Measurements from ENCODE around the gene ZNF880. TPM values are rescaled to one million over a fixed set of nuclear protein-coding genes. Genes with fewer than 3 reads are reported as not detected.

The ZNF880 gene
- total RNA-seq, 1 donor from 2014 or later = 18.7 TPM

GRCh38 chr19:52370341-52370710 lies 603 bp downstream of the ZNF880 start:
- peaks cover 61% of the 10 kb centered on the region for H3K36me3 Mint-ChIP-seq
- H3K9me3 Mint-ChIP-seq = peaks cover 68% of the 10 kb centered on the region
- no peak overlapping the region for H3K27ac Mint-ChIP-seq

GRCh38 chr19:52391135-52391534 lies 21.4 kb downstream of the ZNF880 start:
- Mint-ChIP-seq H3K27me3 (ENCODE audit: low read depth) (no peaks in the 10 kb centered on the region), H3K4me3 (no peak overlapping the region), H3K27ac (no peak overlapping the region), H3K9me3 (peaks cover 52% of the 10 kb centered on the region), H3K4me1 (no peaks in the 10 kb centered on the region), H3K36me3 (peaks cover 27% of the 10 kb centered on the region)
- no peak for TF ChIP-seq CTCF (IDR thresholded peaks at IDR 0.05; ENCODE audit: unreplicated experiment)
- no peak for DNase-seq (ENCODE audit: low spot score in 2 of 2, unreplicated experiment in 2 of 2)

More at GRCh38 chr19:52370341-52370710, 603 bp downstream of the ZNF880 start:
- H3K4me3 Mint-ChIP-seq = no peak overlapping the region
- TF ChIP-seq CTCF (IDR thresholded peaks at IDR 0.05; ENCODE audit: unreplicated experiment) = no peak
- H3K4me1 Mint-ChIP-seq = no peaks in the 10 kb centered on the region
- no peak for DNase-seq (ENCODE audit: low spot score in 2 of 2, unreplicated experiment in 2 of 2)
- H3K27me3 Mint-ChIP-seq (ENCODE audit: low read depth) = no peaks in the 10 kb centered on the region

DNA sequence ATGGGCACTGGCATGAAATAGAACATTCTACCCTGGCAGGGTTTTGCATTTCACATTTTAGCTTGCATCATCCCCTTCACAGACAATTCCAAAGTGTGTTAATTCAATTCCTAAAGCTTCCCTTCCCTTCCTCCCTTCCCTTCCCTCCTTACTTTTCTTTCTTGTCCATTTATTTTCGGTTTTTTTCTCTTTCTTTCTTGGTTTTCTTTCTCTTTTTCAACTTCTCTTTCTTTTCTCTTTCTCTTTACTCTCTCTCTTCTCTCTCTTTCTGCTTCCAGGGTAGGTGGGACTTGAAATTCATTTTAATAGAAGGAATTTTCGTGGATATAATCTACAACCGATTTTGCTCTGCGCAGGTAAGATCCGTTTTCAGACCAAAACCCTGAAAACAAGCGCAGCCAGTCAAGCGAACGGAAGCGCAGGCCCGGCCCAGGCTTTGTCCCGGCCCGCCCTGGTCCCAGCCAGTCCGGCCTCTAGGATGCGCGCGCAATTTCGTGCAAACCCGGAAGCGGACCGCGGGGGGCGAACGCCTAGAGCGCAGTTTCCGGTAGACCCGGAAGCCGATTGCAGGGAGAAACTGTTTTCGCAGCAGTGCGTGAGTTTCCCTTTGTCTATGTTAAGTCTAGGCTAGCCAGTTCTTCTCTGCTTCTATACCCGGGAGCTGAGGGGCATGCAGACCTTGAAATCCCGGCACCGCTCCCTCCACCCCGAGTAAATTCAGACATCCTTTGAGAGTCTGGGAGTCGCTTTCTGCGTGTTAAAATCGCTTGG lies 27.8 kb downstream of the ZNF880 start, which contains the start of gene ZNF528:
ZNF528 (plus strand) TSS at position 540 of the 771 bp plus-strand sequence. CDS start 4,165 bp downstream, outside the sequence.
- H3K4me3 Mint-ChIP-seq = no peak within 1 kb of the TSS
- no peak for DNase-seq (ENCODE audit: low spot score in 2 of 2, unreplicated experiment in 2 of 2)
- no peak for TF ChIP-seq CTCF (IDR thresholded peaks at IDR 0.05; ENCODE audit: unreplicated experiment)

DNA sequence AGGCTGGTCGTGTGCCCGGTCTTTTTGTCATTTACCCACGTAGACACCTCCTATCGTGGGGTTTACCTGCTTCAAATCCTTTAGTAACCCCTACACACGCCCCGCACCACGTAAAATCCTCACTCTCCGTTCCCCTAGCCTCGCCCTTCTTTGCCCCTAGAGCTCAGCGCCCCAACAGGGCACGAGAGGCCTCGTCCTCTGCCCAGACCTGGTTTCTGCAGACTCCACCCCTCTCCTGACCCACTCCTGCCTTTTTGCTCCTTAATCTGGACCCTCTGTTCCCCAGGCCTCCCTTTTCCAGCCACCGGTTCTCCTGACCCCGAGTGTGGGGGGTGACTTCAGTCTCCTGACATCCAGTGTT lies 28.3 kb downstream of the ZNF880 start:
- no peak for DNase-seq (ENCODE audit: low spot score in 2 of 2, unreplicated experiment in 2 of 2)
- no peak overlapping the region for H3K4me3 Mint-ChIP-seq
- H3K9me3 Mint-ChIP-seq = peaks cover 58% of the 10 kb centered on the region
- no peaks in the 10 kb centered on the region for H3K4me1 Mint-ChIP-seq
- H3K27ac Mint-ChIP-seq = no peak overlapping the region
- peaks cover 17% of the 10 kb centered on the region for H3K36me3 Mint-ChIP-seq
- H3K27me3 Mint-ChIP-seq (ENCODE audit: low read depth) = no peaks in the 10 kb centered on the region
- TF ChIP-seq CTCF (IDR thresholded peaks at IDR 0.05; ENCODE audit: unreplicated experiment) = no peak

More for the DNA sequence above, 27.8 kb downstream of the ZNF880 start, which contains the start of gene ZNF528:
- no peak within 1 kb of the TSS for H3K27ac Mint-ChIP-seq
- peaks cover 59% of the 10 kb centered on the region for H3K9me3 Mint-ChIP-seq
- no peaks in the 10 kb centered on the region for H3K27me3 Mint-ChIP-seq (ENCODE audit: low read depth)
- no peaks in the 10 kb centered on the region for H3K4me1 Mint-ChIP-seq
- H3K36me3 Mint-ChIP-seq = peaks cover 16% of the 10 kb centered on the region

DNA sequence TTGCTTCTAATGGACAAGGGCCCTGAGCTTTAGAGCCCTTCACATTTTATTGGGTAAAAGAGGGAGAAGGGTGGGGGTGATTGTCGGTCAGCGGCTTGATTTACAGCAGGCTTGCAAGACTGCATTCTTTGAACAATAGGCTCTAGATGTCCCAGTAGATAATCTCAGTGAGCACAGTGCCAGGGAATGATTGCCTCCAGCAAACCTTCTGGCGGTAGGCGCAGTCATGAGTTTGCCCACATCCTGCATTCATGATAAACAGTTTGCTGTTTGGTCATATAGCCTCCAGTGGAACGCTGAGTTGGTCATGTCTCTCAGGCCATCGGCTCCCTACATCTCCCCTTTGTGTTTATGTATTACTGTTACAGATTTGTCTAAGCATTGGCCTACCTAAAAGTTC lies 40.6 kb downstream of the ZNF880 start:
- H3K9me3 Mint-ChIP-seq = peaks cover 72% of the 10 kb centered on the region
- H3K36me3 Mint-ChIP-seq = peaks cover 30% of the 10 kb centered on the region
- H3K27me3 Mint-ChIP-seq (ENCODE audit: low read depth) = no peaks in the 10 kb centered on the region
- DNase-seq (ENCODE audit: low spot score in 2 of 2, unreplicated experiment in 2 of 2) = no peak
- H3K4me1 Mint-ChIP-seq = no peaks in the 10 kb centered on the region
- no peak for TF ChIP-seq CTCF (IDR thresholded peaks at IDR 0.05; ENCODE audit: unreplicated experiment)
- H3K4me3 Mint-ChIP-seq = no peak overlapping the region
- no peak overlapping the region for H3K27ac Mint-ChIP-seq

All from mesothelial cell of epicardium (in vitro differentiated cells).